ENCODE measurements around the gene ARHGAP1.

The ARHGAP1 gene

DNA sequence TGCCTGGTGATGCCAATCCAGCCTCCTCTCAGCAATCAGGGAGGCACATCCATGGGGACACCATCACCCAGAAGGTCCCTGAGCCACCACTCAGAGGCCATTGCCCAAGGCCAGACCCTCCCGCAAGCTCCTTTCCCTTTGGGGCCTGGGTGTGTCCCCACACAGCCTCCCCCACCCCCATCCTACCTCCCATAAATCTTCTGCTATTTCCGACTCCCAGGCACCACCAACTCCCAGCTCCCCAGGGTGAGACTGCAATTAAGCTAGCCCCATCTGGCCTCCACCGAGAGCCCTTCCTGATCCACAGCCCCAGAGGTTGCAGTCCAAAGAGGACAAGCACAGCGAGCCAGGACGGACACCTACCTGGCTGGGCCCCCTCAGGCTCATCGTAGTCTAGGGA is 6.3 kb downstream of the ARHGAP1 start:
- no peaks in the 10 kb centered on the region; the same call in 1 of the 2 replicates for H3K4me1 ChIP-seq
- no peaks in the 10 kb centered on the region for H3K9me3 ChIP-seq
- no peaks in the 10 kb centered on the region for H3K27me3 ChIP-seq
- H3K36me3 ChIP-seq, result no peaks in the 10 kb centered on the region; the same call in 1 of the 2 replicates
- H3K4me3 ChIP-seq (ENCODE audit: low read depth, low read length), result no peak overlapping the region
- TF ChIP-seq, protein P1, sequence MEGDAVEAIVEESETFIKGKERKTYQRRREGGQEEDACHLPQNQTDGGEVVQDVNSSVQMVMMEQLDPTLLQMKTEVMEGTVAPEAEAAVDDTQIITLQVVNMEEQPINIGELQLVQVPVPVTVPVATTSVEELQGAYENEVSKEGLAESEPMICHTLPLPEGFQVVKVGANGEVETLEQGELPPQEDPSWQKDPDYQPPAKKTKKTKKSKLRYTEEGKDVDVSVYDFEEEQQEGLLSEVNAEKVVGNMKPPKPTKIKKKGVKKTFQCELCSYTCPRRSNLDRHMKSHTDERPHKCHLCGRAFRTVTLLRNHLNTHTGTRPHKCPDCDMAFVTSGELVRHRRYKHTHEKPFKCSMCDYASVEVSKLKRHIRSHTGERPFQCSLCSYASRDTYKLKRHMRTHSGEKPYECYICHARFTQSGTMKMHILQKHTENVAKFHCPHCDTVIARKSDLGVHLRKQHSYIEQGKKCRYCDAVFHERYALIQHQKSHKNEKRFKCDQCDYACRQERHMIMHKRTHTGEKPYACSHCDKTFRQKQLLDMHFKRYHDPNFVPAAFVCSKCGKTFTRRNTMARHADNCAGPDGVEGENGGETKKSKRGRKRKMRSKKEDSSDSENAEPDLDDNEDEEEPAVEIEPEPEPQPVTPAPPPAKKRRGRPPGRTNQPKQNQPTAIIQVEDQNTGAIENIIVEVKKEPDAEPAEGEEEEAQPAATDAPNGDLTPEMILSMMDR (IDR thresholded peaks at IDR 0.05; ENCODE audit: low read depth, low read length), result no peak
- no peak for DNase-seq

DNA sequence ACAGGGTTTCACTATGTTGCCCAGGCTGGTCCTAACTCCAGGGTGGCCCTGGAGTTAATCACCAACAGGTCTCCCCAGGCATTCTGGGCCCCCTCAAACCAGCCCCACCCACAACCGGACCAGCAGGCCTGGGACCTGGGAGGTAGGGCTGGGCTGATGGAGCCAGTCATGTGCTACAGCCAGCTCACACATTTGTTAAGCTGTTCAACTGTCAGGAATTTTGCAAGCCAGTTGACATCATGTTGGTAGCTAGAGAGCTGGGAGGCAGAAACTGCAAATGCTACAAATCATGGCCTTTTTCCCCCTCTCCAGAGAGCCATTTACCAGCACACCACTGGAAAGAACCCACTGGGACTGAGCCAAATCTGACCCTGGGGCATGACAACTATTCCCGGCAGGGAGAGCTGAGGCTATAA is 6.8 kb downstream of the ARHGAP1 start:
- no peak for DNase-seq
- TF ChIP-seq, protein P1 (IDR thresholded peaks at IDR 0.05; ENCODE audit: low read depth, low read length), result no peak

DNA sequence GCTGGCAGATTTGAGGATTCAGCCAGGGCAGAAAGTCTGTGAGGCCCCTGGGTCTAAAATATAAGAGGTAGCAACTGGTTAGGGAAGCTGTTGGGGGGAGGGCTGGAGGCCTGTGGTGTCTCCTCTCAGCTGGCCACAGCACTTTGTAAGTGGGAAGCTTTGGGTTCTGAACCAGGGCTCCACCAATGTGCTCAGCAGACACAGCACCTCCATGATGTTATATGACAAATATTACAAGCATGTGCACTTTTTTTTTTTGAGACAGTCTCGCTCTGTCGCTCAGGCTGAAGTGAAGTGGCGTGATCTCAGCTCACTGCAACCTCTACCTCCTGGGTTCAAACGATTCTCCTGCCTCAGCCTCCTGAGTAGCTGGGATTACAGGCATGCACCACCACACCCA is 8.0 kb downstream of the ARHGAP1 start:
- H3K36me3 ChIP-seq, result no peaks in the 10 kb centered on the region; the same call in 1 of the 2 replicates
- no peak overlapping the region for H3K4me3 ChIP-seq (ENCODE audit: low read depth, low read length)
- H3K27me3 ChIP-seq, result no peaks in the 10 kb centered on the region
- TF ChIP-seq, protein P1 (IDR thresholded peaks at IDR 0.05; ENCODE audit: low read depth, low read length), result no peak
- no peak for DNase-seq
- H3K4me1 ChIP-seq, result no peaks in the 10 kb centered on the region
- H3K9me3 ChIP-seq, result no peaks in the 10 kb centered on the region

More for the DNA sequence above, 6.8 kb downstream of the ARHGAP1 start:
- no peaks in the 10 kb centered on the region; the same call in 1 of the 2 replicates for H3K36me3 ChIP-seq
- H3K4me3 ChIP-seq (ENCODE audit: low read depth, low read length), result no peak overlapping the region
- H3K4me1 ChIP-seq, result no peaks in the 10 kb centered on the region; the same call in 1 of the 2 replicates
- H3K9me3 ChIP-seq, result no peaks in the 10 kb centered on the region
- no peaks in the 10 kb centered on the region for H3K27me3 ChIP-seq

DNA sequence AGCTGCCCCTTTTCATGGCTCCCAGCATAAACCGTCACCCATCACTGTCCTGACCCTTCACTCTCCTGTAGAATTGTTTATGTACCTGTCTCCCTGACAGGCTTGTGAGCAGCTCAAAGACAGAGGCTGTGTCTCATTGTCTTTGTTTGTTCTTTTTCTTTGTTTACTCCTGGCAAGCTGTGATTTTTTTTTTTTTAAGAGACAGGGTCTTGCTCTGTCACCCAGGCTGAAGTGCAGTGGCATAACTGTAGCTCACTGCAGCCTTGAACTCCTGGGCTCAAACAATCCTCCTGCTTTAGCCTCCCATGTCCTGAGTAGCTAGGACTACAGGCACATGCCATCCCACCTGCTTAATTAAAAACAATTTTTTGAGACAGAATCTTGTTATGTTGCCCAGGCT is 9.7 kb downstream of the ARHGAP1 start:
- Histone ChIP-seq H3K9me3 (no peaks in the 10 kb centered on the region), H3K27me3 (no peaks in the 10 kb centered on the region), H3K4me1 (no peaks in the 10 kb centered on the region), H3K4me3 (ENCODE audit: low read depth, low read length) (no peak overlapping the region), H3K36me3 (no peaks in the 10 kb centered on the region; the same call in 1 of the 2 replicates)
- TF ChIP-seq, protein P1 (IDR thresholded peaks at IDR 0.05; ENCODE audit: low read depth, low read length), result no peak
- DNase-seq, result no peak

DNA sequence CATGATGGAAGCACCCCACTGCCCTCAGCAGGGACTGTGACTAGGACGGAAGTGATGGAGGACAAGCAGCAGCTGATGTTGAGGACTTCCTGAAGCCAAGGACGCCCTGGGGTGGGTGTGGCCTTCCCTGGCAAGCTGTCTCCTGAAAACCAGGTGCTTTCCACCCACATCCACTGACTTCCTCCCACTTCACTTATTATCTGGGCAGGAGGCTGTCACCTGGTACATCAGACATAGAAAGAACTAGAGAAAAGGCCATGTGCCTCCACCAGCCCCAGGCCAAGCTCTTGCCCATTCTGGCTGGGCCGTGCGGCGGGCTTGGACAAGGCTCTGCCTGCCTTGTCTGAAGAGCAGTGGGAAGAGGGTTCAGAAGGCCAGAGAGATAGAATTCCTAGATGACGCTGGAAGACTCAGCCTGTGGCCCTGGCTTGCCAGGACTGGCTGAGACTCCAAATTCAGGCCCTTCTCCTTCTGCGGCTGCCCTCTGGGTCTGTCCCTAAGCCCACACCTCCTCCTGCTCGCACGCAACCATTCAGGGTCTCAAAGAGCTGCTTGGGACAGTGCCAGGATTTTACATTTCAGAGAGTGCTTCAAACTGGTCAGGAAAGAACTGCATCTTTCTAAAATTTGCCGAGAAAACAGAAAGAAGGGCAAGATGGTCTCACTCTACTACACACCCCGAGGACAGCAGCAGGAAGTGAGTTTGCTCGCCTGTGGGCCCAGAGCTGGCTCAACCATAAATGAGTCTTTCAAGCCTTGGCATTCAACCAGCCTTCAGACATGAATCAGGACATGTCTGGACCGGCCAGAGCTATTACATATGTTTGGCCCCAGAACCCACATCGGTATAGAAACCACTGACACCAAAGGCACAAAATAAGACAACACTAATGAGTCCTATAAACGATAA is 13.3 kb downstream of the ARHGAP1 start:
- TF ChIP-seq, protein P1 (IDR thresholded peaks at IDR 0.05; ENCODE audit: low read depth, low read length), result no peak
- Histone ChIP-seq H3K9me3 (no peaks in the 10 kb centered on the region), H3K27me3 (no peaks in the 10 kb centered on the region), H3K4me1 (no peaks in the 10 kb centered on the region), H3K4me3 (ENCODE audit: low read depth, low read length) (no peak overlapping the region), H3K36me3 (no peaks in the 10 kb centered on the region)
- DNase-seq, result no peak

DNA sequence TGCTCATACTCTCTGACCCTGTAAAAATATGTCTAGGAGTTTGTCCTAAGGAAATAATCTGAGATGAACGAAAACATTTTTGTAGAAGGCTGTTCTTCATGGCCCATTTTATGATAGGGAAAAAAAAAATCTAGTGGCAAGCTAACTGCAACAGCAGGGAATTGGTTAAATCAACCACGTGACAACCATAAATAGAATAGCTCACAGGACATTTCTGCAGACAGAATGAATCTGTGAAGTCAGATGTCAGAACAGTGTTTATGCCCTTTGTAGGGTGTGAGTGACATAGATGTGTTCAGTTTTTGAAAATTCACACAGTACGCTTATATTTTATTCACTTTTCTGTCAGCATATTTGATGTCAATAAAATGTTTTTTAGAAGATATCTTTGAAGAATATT is 16.1 kb downstream of the ARHGAP1 start:
- DNase-seq, result no peak
- H3K36me3 ChIP-seq, result no peaks in the 10 kb centered on the region
- H3K27me3 ChIP-seq, result no peaks in the 10 kb centered on the region
- H3K4me3 ChIP-seq (ENCODE audit: low read depth, low read length), result no peak overlapping the region
- no peaks in the 10 kb centered on the region for H3K4me1 ChIP-seq
- TF ChIP-seq, protein P1 (IDR thresholded peaks at IDR 0.05; ENCODE audit: low read depth, low read length), result no peak
- H3K9me3 ChIP-seq, result no peaks in the 10 kb centered on the region

All from BE2C (cell line).